Right renal cortex interstitium (tissue), 3 donors: Measurements from ENCODE around the gene MYO9B. TPM values are rescaled to one million over a fixed set of nuclear protein-coding genes. Genes with fewer than 3 reads are reported as not detected.
"Not testable (repeated sequence)": the region's sequence is repeated elsewhere in the genome, so short reads cannot be mapped to it uniquely, and the experiment has no call there.

Experiments
- DNase-seq, 3 donors: peaks; one replicate each; pipeline ENCODE4 v3.0.0-alpha.2; 2013; ENCODE audit warnings: low read depth in 3 of 3, low spot score in 2 of 3
- polyA plus RNA-seq, 3 donors: library from polyadenylated mRNA; unstranded; fragments of 120-200 nt; gene quantifications; one replicate each; pipeline ENCODE4 v1.2.1, GENCODE V29; 2013; ENCODE audit not compliant: insufficient read length in 3 of 3

MYO9B gene
- polyA plus RNA-seq, 3 donors = 39.6 to 43.4 (median 42.2) TPM

GRCh38 chr19:17081672-17082630 lies 6.4 kb downstream of the MYO9B start:
- no peak for DNase-seq

GRCh38 chr19:17086120-17086519 lies 10.5 kb downstream of the MYO9B start:
- DNase-seq = no peak

GRCh38 chr19:17086834-17087233 lies 11.3 kb downstream of the MYO9B start:
- DNase-seq = no peak

GRCh38 chr19:17088552-17088951 lies 13.0 kb downstream of the MYO9B start:
- DNase-seq = no peak

GRCh38 chr19:17090583-17090982 lies 15.0 kb downstream of the MYO9B start:
- DNase-seq = no peak

GRCh38 chr19:17091758-17092333 lies 16.3 kb downstream of the MYO9B start:
- DNase-seq = no peak

- no peak for DNase-seq
Measured at GRCh38 chr19:17092696-17093095, 17.1 kb downstream of the MYO9B start.

GRCh38 chr19:17094694-17095093 lies 19.1 kb downstream of the MYO9B start:
- not testable (repeated sequence) for DNase-seq

- DNase-seq = no peak
Measured at GRCh38 chr19:17095141-17095919, 19.8 kb downstream of the MYO9B start.

GRCh38 chr19:17097593-17098126 lies 22.1 kb downstream of the MYO9B start:
- no peak for DNase-seq

- DNase-seq = no peak
Measured at GRCh38 chr19:17098326-17098725, 22.7 kb downstream of the MYO9B start.

- DNase-seq = no peak
Measured at GRCh38 chr19:17101686-17102628, 26.4 kb downstream of the MYO9B start.

GRCh38 chr19:17103177-17103576 lies 27.6 kb downstream of the MYO9B start:
- DNase-seq = no peak

- DNase-seq = no peak
Measured at GRCh38 chr19:17104679-17105078, 29.1 kb downstream of the MYO9B start.

- DNase-seq = no peak
Measured at GRCh38 chr19:17105556-17105955, 30.0 kb downstream of the MYO9B start.

- not testable (repeated sequence) for DNase-seq
Measured at GRCh38 chr19:17106964-17107363, 31.4 kb downstream of the MYO9B start.

GRCh38 chr19:17107546-17108452 lies 32.2 kb downstream of the MYO9B start:
- DNase-seq = no peak

GRCh38 chr19:17108453-17108784 lies 32.8 kb downstream of the MYO9B start:
- no peak for DNase-seq

GRCh38 chr19:17109300-17109699 lies 33.7 kb downstream of the MYO9B start:
- DNase-seq = no peak
